Duodenal mucosa (tissue), 2 donors: Measurements from ENCODE around the gene ZNF674.

Source experiments
- H3K27ac ChIP-seq: one replicate; pipeline ENCODE4 v1.7.0; 2013; ENCODE audit warnings: low read depth, low read length
- H3K27me3 ChIP-seq, 2 donors: one replicate each; pipeline ENCODE4 v1.7.0; 2013; ENCODE audit warnings: low read length in 2 of 2, control low read depth in 1 of 2; ENCODE audit not compliant: insufficient read depth in 2 of 2, control insufficient read depth in 1 of 2
- H3K36me3 ChIP-seq, 2 donors: one replicate each; pipeline ENCODE4 v1.7.0; 2013; ENCODE audit warnings: low read length in 2 of 2, control low read depth in 1 of 2; ENCODE audit not compliant: insufficient read depth in 2 of 2, control insufficient read depth in 1 of 2
- H3K4me1 ChIP-seq, 2 donors: one replicate each; pipeline ENCODE4 v1.7.0; 2013; ENCODE audit warnings: low read length in 2 of 2, control low read depth in 1 of 2; ENCODE audit not compliant: insufficient read depth in 2 of 2, control insufficient read depth in 1 of 2
- H3K4me3 ChIP-seq, 2 donors: one replicate each; pipeline ENCODE4 v1.7.0; 2013; ENCODE audit warnings: low read length in 2 of 2, low read depth in 1 of 2
- H3K9ac ChIP-seq, 2 donors: one replicate each; pipeline ENCODE4 v1.7.0; 2013; ENCODE audit warnings: low read length in 2 of 2, low read depth in 1 of 2
- H3K9me3 ChIP-seq, 2 donors: one replicate each; pipeline ENCODE4 v1.7.0; 2013; ENCODE audit warnings: low read length in 2 of 2, control low read depth in 1 of 2; ENCODE audit not compliant: control insufficient read depth in 1 of 2

The ZNF674 gene

DNA sequence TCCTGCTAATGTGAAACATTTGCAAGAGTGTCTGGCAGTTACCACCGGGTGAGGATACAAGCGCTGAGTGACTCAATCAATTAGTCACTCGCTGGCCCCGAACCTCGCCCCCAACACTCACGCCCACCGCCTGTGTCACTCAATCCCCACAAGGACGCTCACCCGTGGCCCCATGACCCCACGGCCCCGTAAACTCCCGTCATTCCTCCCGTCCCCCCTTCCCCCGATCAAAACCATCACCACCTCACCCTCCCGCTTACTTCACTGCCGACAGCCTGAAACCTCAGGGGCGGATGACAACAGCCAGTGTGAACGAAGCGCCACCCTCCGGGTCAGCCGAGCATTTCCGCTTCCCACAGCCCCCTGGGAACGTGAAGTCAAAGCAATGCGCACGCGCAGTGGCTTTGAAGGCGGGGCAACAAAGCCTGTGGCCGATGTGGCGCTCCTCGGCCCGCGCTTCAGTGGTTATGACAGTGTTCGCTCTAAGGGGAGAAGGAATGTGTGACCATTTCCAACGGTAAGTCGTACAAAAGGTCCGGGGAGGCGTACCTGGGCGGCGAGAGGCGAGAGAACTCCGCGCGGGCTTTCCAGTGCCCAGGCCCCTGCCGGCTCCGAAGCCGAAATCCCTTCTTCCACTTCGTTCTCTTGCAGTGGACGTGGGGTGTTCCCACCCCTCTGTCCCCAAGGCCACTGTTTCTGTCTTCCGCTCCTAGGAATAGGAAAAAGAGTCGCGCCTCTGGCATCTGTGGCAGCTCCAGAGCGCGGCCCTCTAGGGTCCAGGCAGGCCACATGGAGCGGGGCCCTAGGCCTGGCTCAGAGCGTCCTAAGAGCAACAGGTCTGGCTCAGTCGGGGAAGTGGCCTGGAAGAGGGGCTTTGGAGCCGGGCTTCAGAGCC, at the start of gene ZNF674:
ZNF674 (minus strand) TSS at position 311 of the 895 bp plus-strand sequence. CDS start 3,334 bp downstream, outside the sequence.
- Histone ChIP-seq H3K4me3 (peak within 1 kb of the TSS; percentile 86 to 89), H3K27me3 (no peaks in the 10 kb centered on the region), H3K9me3 (no peaks in the 10 kb centered on the region), H3K27ac (peak within 1 kb of the TSS; percentile 70), H3K9ac (peak within 1 kb of the TSS; percentile 72 to 86), H3K4me1 (peaks cover 10 to 13% of the 10 kb centered on the region in 2 donors), H3K36me3 (no peaks in the 10 kb centered on the region)

DNA sequence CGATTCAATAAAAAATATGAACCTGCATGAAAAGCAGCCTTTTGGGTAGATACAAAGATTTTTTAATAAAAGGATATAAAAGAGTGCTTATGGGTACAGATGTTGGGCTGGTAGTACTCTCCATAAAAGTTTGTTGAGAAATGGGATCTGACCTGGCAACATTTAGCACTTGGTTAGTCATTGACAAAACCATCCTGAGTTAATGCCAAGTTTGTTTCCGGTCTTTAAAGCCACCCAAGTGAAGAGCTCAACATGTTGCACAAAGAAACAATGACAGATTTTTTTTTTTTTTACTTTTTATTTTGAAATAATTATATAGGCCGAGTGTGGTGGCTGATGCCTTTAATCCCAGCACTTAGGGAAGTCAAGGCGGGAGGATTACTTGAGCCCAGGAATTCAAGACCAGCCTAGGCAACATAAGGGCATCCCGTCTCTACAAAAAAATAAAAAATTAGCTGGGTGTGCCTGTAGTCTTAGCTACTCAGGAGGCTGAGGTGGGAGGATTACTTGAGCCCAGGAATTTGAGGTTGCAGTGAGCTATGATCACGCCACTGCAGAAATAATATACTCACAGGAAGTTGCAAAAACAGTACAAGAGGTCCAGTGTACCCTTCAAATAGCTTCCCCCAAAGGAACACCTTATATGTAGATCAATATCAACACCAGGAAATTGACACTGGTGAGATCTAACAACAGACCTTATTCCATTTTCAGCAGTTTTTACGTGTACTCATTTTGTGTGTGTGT, 44.9 kb upstream of the ZNF674 start:
- Histone ChIP-seq H3K9me3 (no peaks in the 10 kb centered on the region), H3K9ac (no peak overlapping the region), H3K4me1 (no peaks in the 10 kb centered on the region), H3K4me3 (no peak overlapping the region), H3K27me3 (no peaks in the 10 kb centered on the region), H3K27ac (no peak overlapping the region), H3K36me3 (no peaks in the 10 kb centered on the region)

DNA sequence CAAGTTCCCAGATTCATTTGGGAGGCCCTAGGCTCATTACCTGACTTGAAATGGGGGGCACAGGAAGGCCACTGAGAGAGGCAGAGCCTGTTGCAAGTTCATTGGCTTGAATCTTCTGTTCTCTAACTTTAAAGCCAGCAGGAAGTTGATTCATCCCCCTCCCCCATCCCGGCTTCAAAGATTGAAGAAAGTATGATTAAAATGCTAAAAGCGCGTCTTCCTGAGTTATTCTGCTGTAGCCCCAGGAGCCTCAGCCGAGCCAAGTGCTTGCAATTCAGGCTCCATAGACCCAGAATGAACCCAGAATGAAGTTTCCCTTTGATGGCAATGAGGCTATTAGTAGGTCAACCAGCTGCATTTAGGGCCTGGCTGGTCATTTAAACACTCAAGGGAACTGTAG, 43.0 kb upstream of the ZNF674 start:
- H3K4me1 ChIP-seq = no peaks in the 10 kb centered on the region
- H3K4me3 ChIP-seq = no peak overlapping the region
- no peak overlapping the region for H3K27ac ChIP-seq

GRCh38 chrX:46587753-46588171, 42.5 kb upstream of the ZNF674 start:
- H3K9me3 ChIP-seq = no peaks in the 10 kb centered on the region
- H3K4me3 ChIP-seq = no peak overlapping the region
- H3K36me3 ChIP-seq = no peaks in the 10 kb centered on the region
- no peak overlapping the region for H3K9ac ChIP-seq
- no peaks in the 10 kb centered on the region for H3K4me1 ChIP-seq
- H3K27ac ChIP-seq = no peak overlapping the region
- H3K27me3 ChIP-seq = no peaks in the 10 kb centered on the region

More for the DNA sequence above, 43.0 kb upstream of the ZNF674 start:
- no peaks in the 10 kb centered on the region for H3K27me3 ChIP-seq
- no peaks in the 10 kb centered on the region for H3K36me3 ChIP-seq
- H3K9me3 ChIP-seq = no peaks in the 10 kb centered on the region
- no peak overlapping the region for H3K9ac ChIP-seq

GRCh38 chrX:46587158-46587557, 41.9 kb upstream of the ZNF674 start:
- Histone ChIP-seq H3K27ac (no peak overlapping the region), H3K36me3 (no peaks in the 10 kb centered on the region), H3K4me3 (no peak overlapping the region), H3K27me3 (no peaks in the 10 kb centered on the region), H3K9ac (no peak overlapping the region), H3K9me3 (no peaks in the 10 kb centered on the region), H3K4me1 (no peaks in the 10 kb centered on the region)

- Histone ChIP-seq H3K9ac (no peak overlapping the region), H3K4me1 (no peaks in the 10 kb centered on the region), H3K36me3 (no peaks in the 10 kb centered on the region), H3K27ac (no peak overlapping the region), H3K4me3 (no peak overlapping the region), H3K9me3 (no peaks in the 10 kb centered on the region), H3K27me3 (no peaks in the 10 kb centered on the region)
These were observed 39.5 kb upstream of the ZNF674 start for GRCh38 chrX:46584736-46585135.

GRCh38 chrX:46582966-46583365, 37.7 kb upstream of the ZNF674 start:
- no peaks in the 10 kb centered on the region for H3K4me1 ChIP-seq
- no peak overlapping the region for H3K4me3 ChIP-seq
- H3K27ac ChIP-seq = no peak overlapping the region
- no peaks in the 10 kb centered on the region for H3K27me3 ChIP-seq
- H3K9ac ChIP-seq = no peak overlapping the region
- no peaks in the 10 kb centered on the region for H3K9me3 ChIP-seq
- no peaks in the 10 kb centered on the region for H3K36me3 ChIP-seq

- no peak overlapping the region for H3K9ac ChIP-seq
- no peaks in the 10 kb centered on the region for H3K9me3 ChIP-seq
- H3K27me3 ChIP-seq = no peaks in the 10 kb centered on the region
- H3K36me3 ChIP-seq = no peaks in the 10 kb centered on the region
- no peaks in the 10 kb centered on the region for H3K4me1 ChIP-seq
- H3K27ac ChIP-seq = no peak overlapping the region
- H3K4me3 ChIP-seq = no peak overlapping the region
These were observed 37.1 kb upstream of the ZNF674 start for GRCh38 chrX:46582325-46582724.

- H3K27ac ChIP-seq = no peak overlapping the region
- H3K27me3 ChIP-seq = no peaks in the 10 kb centered on the region
- no peaks in the 10 kb centered on the region for H3K9me3 ChIP-seq
- H3K9ac ChIP-seq = no peak overlapping the region
- H3K36me3 ChIP-seq = no peaks in the 10 kb centered on the region
- no peaks in the 10 kb centered on the region for H3K4me1 ChIP-seq
- H3K4me3 ChIP-seq = no peak overlapping the region
These were observed 35.4 kb upstream of the ZNF674 start for GRCh38 chrX:46580613-46581012.

DNA sequence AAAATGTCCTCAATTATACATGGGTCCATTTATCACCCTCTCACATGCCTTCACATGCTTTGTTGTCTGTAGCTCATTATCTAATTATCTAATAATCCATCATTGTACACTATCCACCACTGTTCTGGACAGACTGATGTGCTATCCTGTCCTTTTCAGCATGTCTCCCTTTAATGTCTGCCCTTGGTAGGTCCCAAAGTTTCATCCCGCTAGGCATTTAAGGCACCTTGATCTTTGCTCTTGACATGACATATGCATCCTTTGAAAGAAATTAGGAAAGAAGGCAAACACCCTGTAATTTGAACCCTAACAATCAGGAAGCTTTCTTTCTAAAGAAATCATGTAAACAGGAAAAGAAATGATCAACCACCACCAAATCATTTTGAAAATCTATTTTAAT, 34.0 kb upstream of the ZNF674 start:
- no peak overlapping the region for H3K4me3 ChIP-seq
- no peak overlapping the region for H3K27ac ChIP-seq
- no peak overlapping the region for H3K9ac ChIP-seq
- H3K4me1 ChIP-seq = peaks cover 0 to 4% of the 10 kb centered on the region in 2 donors
- H3K9me3 ChIP-seq = no peaks in the 10 kb centered on the region
- H3K27me3 ChIP-seq = no peaks in the 10 kb centered on the region
- H3K36me3 ChIP-seq = no peaks in the 10 kb centered on the region
